ENCODE results near the gene RIPOR3.
"Not testable (repeated sequence)": the region's sequence is repeated elsewhere in the genome, so short reads cannot be mapped to it uniquely, and the experiment has no call there.

RIPOR3 gene

GRCh38 chr20:50724851-50725723 lies 33.7 kb upstream of the RIPOR3 start:
- no peak for DNase-seq

- no peak for DNase-seq
Measured at GRCh38 chr20:50724112-50724725, 32.9 kb upstream of the RIPOR3 start.

GRCh38 chr20:50723672-50724071 lies 32.3 kb upstream of the RIPOR3 start:
- no peak for DNase-seq

- DNase-seq = no peak
Measured at GRCh38 chr20:50722424-50723155, 31.2 kb upstream of the RIPOR3 start.

- DNase-seq = no peak
Measured at GRCh38 chr20:50721881-50722281, 30.5 kb upstream of the RIPOR3 start.

- no peak for DNase-seq
Measured at GRCh38 chr20:50720582-50720981, 29.2 kb upstream of the RIPOR3 start.

GRCh38 chr20:50720026-50720425 lies 28.7 kb upstream of the RIPOR3 start:
- DNase-seq = no peak

GRCh38 chr20:50719328-50719727 lies 28.0 kb upstream of the RIPOR3 start:
- DNase-seq = no peak

- no peak for DNase-seq
Measured at GRCh38 chr20:50717974-50718761, 26.8 kb upstream of the RIPOR3 start.

GRCh38 chr20:50717312-50717711 lies 26.0 kb upstream of the RIPOR3 start:
- DNase-seq = no peak

GRCh38 chr20:50716518-50716917 lies 25.2 kb upstream of the RIPOR3 start:
- no peak for DNase-seq

- no peak for DNase-seq
Measured at GRCh38 chr20:50715694-50716093, 24.4 kb upstream of the RIPOR3 start.

GRCh38 chr20:50714426-50714825 lies 23.1 kb upstream of the RIPOR3 start:
- not testable (repeated sequence) for DNase-seq

- no peak for DNase-seq
Measured at GRCh38 chr20:50713657-50714101, 22.3 kb upstream of the RIPOR3 start.

GRCh38 chr20:50712771-50713656 lies 21.7 kb upstream of the RIPOR3 start:
- DNase-seq = no peak

GRCh38 chr20:50711113-50711825 lies 19.9 kb upstream of the RIPOR3 start:
- DNase-seq = no peak

GRCh38 chr20:50710492-50711063 lies 19.2 kb upstream of the RIPOR3 start:
- no peak for DNase-seq

- no peak for DNase-seq
Measured at GRCh38 chr20:50709636-50709973, 18.3 kb upstream of the RIPOR3 start.

- no peak for DNase-seq
Measured at GRCh38 chr20:50708845-50709635, 17.7 kb upstream of the RIPOR3 start.

GRCh38 chr20:50704971-50705370 lies 13.6 kb upstream of the RIPOR3 start:
- no peak for DNase-seq

Data from CD4-positive, alpha-beta T cell treated with Interleukin-1 beta for 1 hour (primary cell).